IMR-90 (cell line): ENCODE results near the gene F2RL1. TPM values are rescaled to one million over a fixed set of nuclear protein-coding genes. Genes with fewer than 3 reads are reported as not detected.

ENCODE experiments used
- ATAC-seq: fragments of 200-7000 bp; cut with Tn5 transposase; 2 replicates; pipeline ENCODE4 v1.9.1; 2020; ENCODE audit warnings: low read depth, mild to moderate bottlenecking, moderate library complexity
- BruUV-seq: library from RNA; stranded (reverse); fragments of 400-500 nt; replicated peaks from 2 replicates; lab custom pipeline; 2021; lab: Mats Ljungman, UMichigan
- CTCF ChIA-PET: fragments of 300-600 bp; formaldehyde crosslinking; extraction: SDS; loops from one replicate; lab custom pipeline; 2021; ENCODE audit warnings: antibody characterized with exemption; lab: Yijun Ruan, JAX
- POLR2A ChIA-PET: fragments of 300-600 bp; sonication (Branson Sonifier 250); formaldehyde crosslinking; loops from one replicate; lab custom pipeline; 2022; ENCODE audit warnings: antibody characterized with exemption; ENCODE audit not compliant: unreplicated experiment; lab: Charles Lee
- DNase-seq: peaks from one replicate; pipeline ENCODE4 v3.0.0; 2013
- H2AFZ ChIP-seq: replicated peaks from 2 replicates; pipeline ENCODE3; 2013; ENCODE audit warnings: low read length, mild to moderate bottlenecking; ENCODE audit not compliant: poor library complexity
- H2AK5ac ChIP-seq: 2 replicates; pipeline ENCODE4 v1.6.1; 2013; ENCODE audit warnings: low read depth, low read length, inconsistent platforms
- H2AK9ac ChIP-seq: replicated peaks from 2 replicates; pipeline ENCODE3; 2013; ENCODE audit warnings: mild to moderate bottlenecking, low read depth, low read length, moderate library complexity; ENCODE audit not compliant: poor library complexity
- H2BK120ac ChIP-seq: 2 replicates; pipeline ENCODE4 v1.6.1; 2013; ENCODE audit warnings: low read depth, low read length, inconsistent platforms
- H2BK15ac ChIP-seq: 3 replicates; pipeline ENCODE4 v1.6.1; 2013; ENCODE audit warnings: low read depth, low read length, inconsistent platforms
- H2BK20ac ChIP-seq: 2 replicates; pipeline ENCODE4 v1.6.1; 2013; ENCODE audit warnings: low read depth, mild to moderate bottlenecking, inconsistent platforms, low read length, moderate library complexity
- H2BK5ac ChIP-seq: 2 replicates; pipeline ENCODE4 v1.6.1; 2013; ENCODE audit warnings: mild to moderate bottlenecking, low read depth, low read length, inconsistent platforms; ENCODE audit not compliant: poor library complexity, severe bottlenecking
- H3K14ac ChIP-seq: replicated peaks from 2 replicates; pipeline ENCODE4 v1.6.1; 2013; ENCODE audit warnings: low read depth, low read length, inconsistent platforms
- H3K18ac ChIP-seq: 2 replicates; pipeline ENCODE4 v1.6.1; 2013; ENCODE audit warnings: low read depth, low read length, control low read depth
- H3K23ac ChIP-seq: 2 replicates; pipeline ENCODE4 v1.6.1; 2013; ENCODE audit warnings: low read depth, low read length, inconsistent platforms
- H3K27ac ChIP-seq: 2 replicates; pipeline ENCODE4 v1.5.1; 2013; ENCODE audit warnings: mild to moderate bottlenecking, control low read depth, low read length; ENCODE audit not compliant: insufficient read depth
- H3K27me3 ChIP-seq: 2 replicates; pipeline ENCODE4 v1.6.1; 2013; ENCODE audit warnings: low read length; ENCODE audit not compliant: control insufficient read depth, insufficient read depth
- H3K36me3 ChIP-seq: 2 replicates; pipeline ENCODE4 v1.6.1; 2013; ENCODE audit warnings: low read length, mixed read lengths; ENCODE audit not compliant: control insufficient read depth, insufficient read depth
- H3K4ac ChIP-seq: 2 replicates; pipeline ENCODE4 v1.6.1; 2013; ENCODE audit warnings: low read depth, low read length, inconsistent platforms
- H3K4me1 ChIP-seq: 2 replicates; pipeline ENCODE4 v1.6.1; 2013; ENCODE audit warnings: low read length, mixed read lengths; ENCODE audit not compliant: control insufficient read depth, insufficient read depth
- H3K4me2 ChIP-seq: 2 replicates; pipeline ENCODE4 v1.6.1; 2013; ENCODE audit warnings: low read depth, mild to moderate bottlenecking, control low read depth, low read length, moderate library complexity
- H3K4me3 ChIP-seq: 2 replicates; pipeline ENCODE4 v1.5.1; 2013; ENCODE audit warnings: low read depth, mild to moderate bottlenecking, control low read depth, low read length, moderate library complexity; ENCODE audit not compliant: insufficient read depth
- H3K56ac ChIP-seq: 2 replicates; pipeline ENCODE4 v1.6.1; 2013; ENCODE audit warnings: low read length, inconsistent platforms; ENCODE audit not compliant: insufficient read depth; ENCODE audit errors: extremely low read depth
- H3K79me1 ChIP-seq, 2 experiments: 2 replicates each; pipeline ENCODE4 v1.6.1; 2013; ENCODE audit warnings: low read length in 2 of 2, inconsistent platforms in 1 of 2, low read depth in 1 of 2
- H3K9ac ChIP-seq: 2 replicates; pipeline ENCODE4 v1.6.1; 2013; ENCODE audit warnings: low read depth, low read length, control low read depth
- H3K9me1 ChIP-seq: 2 replicates; pipeline ENCODE4 v1.6.1; 2013; ENCODE audit warnings: low read length, inconsistent platforms; ENCODE audit not compliant: insufficient read depth
- H3K9me3 ChIP-seq: 2 replicates; pipeline ENCODE4 v1.6.1; 2013; ENCODE audit warnings: low read length; ENCODE audit not compliant: control insufficient read depth, insufficient read depth
- H4K20me1 ChIP-seq: 2 replicates; pipeline ENCODE4 v1.6.1; 2013; ENCODE audit warnings: low read length, inconsistent platforms; ENCODE audit not compliant: insufficient read depth
- H4K5ac ChIP-seq: 2 replicates; pipeline ENCODE4 v1.6.1; 2013; ENCODE audit warnings: mild to moderate bottlenecking, low read depth, low read length, control low read depth
- H4K8ac ChIP-seq, 2 experiments: 2 replicates each; pipeline ENCODE4 v1.6.1; 2013; ENCODE audit warnings: low read depth in 2 of 2, low read length in 2 of 2, control low read depth in 1 of 2, inconsistent platforms in 1 of 2
- H4K91ac ChIP-seq: 2 replicates; pipeline ENCODE4 v1.6.1; 2013; ENCODE audit warnings: low read depth, low read length, inconsistent platforms; ENCODE audit not compliant: insufficient read depth
- CEBPB ChIP-seq: IDR thresholded peaks from 2 replicates; pipeline ENCODE4 v1.6.1; 2012; ENCODE audit warnings: low read depth, low read length, improper control_type of control experiment
- CHD1 ChIP-seq: IDR thresholded peaks from 2 replicates; pipeline ENCODE4 v1.6.1; 2012; ENCODE audit warnings: low read depth, low read length, improper control_type of control experiment
- CTCF ChIP-seq: conservative IDR thresholded peaks from 2 replicates; pipeline ENCODE4 v1.5.1; 2012; ENCODE audit warnings: mild to moderate bottlenecking, low read depth, low read length, improper control_type of control experiment
- ELK1 ChIP-seq: fragments of 150-350 bp; IDR thresholded peaks from 2 replicates; pipeline ENCODE4 v1.6.1; 2016; ENCODE audit warnings: low read depth, mild to moderate bottlenecking, low read length, moderate library complexity, borderline replicate concordance
- FOS ChIP-seq: fragments of 150-350 bp; IDR thresholded peaks from 2 replicates; pipeline ENCODE4 v1.6.1; 2016; ENCODE audit warnings: low read depth, low read length
- MAFK ChIP-seq: IDR thresholded peaks from 2 replicates; pipeline ENCODE4 v1.6.1; 2012; ENCODE audit warnings: low read depth, low read length, improper control_type of control experiment
- MAZ ChIP-seq: IDR thresholded peaks from 2 replicates; pipeline ENCODE4 v1.6.1; 2012; ENCODE audit warnings: low read depth, mild to moderate bottlenecking, low read length, improper control_type of control experiment, moderate library complexity, borderline replicate concordance
- MXI1 ChIP-seq: IDR thresholded peaks from 2 replicates; pipeline ENCODE4 v1.6.1; 2012; ENCODE audit warnings: low read depth, mild to moderate bottlenecking, low read length, moderate library complexity, borderline replicate concordance
- NFE2L2 ChIP-seq: fragments of 150-350 bp; IDR thresholded peaks from 2 replicates; pipeline ENCODE4 v1.6.1; 2016; ENCODE audit warnings: low read depth, mild to moderate bottlenecking, low read length
- RAD21 ChIP-seq: IDR thresholded peaks from 2 replicates; pipeline ENCODE4 v1.6.1; 2012; ENCODE audit warnings: low read length, improper control_type of control experiment
- RFX5 ChIP-seq: IDR thresholded peaks from 2 replicates; pipeline ENCODE4 v1.8.0; 2012; ENCODE audit warnings: low read depth, mild to moderate bottlenecking, low read length, moderate library complexity
- SMC3 ChIP-seq: fragments of 150-350 bp; IDR thresholded peaks from 2 replicates; pipeline ENCODE4 v1.6.1; 2016; ENCODE audit warnings: low read depth, mild to moderate bottlenecking, antibody characterized with exemption, low read length, moderate library complexity
- WGBS, 2 experiments: methylation state at CpG; one replicate each; pipeline versions ENCODE4 v1.1.5 to v1.1.7; 2013; ENCODE audit warnings: missing lambda C conversion rate in 2 of 2; ENCODE audit not compliant: insufficient read length in 1 of 2; ENCODE audit errors: extremely low coverage in 2 of 2; 5-methylcytosine and 5-hydroxymethylcytosine counted together
- dilution Hi-C: fragments of 300-500 bp; cut with HindIII; formaldehyde crosslinking; loops from one replicate; pipeline ENCODE4 v1.14.3; 2018; ENCODE audit warnings: low sequenced_read_pairs; ENCODE audit not compliant: unreplicated experiment
- in situ Hi-C: fragments of 300-500 bp; cut with MboI; formaldehyde crosslinking; loops from 3 replicates; pipeline ENCODE4 v1.14.3; 2019; ENCODE audit warnings: low sequenced_read_pairs, inconsistent platforms, mixed read lengths
- intact Hi-C: fragments of 100-400 bp; cut with micrococcal nuclease; formaldehyde crosslinking; loops from 2 replicates; pipeline ENCODE4 v1.10.0; 2022
- polyA plus RNA-seq, 3 experiments: library from polyadenylated mRNA; depleted of rRNA; stranded (reverse); fragments of >200 nt; gene quantifications; 2 replicates each; pipeline ENCODE4 v1.2.3, GENCODE V29; 2012; ENCODE audit warnings: low replicate concordance in 1 of 3
- total RNA-seq: library from RNA; depleted of rRNA; stranded (reverse); fragments of >200 nt; gene quantifications from 2 replicates; pipeline ENCODE4 v1.2.3, GENCODE V29; 2012

The F2RL1 gene
- total and polyA plus RNA-seq, 2 of the 4 experiments (the other 2 are of a cell fraction) = 5.6 to 12.4 TPM

- WGBS, 2 experiments = 83% methylated on average over 1 of the region's 5 CpGs; no CpG with 5 or more reads in 1 of the 2 experiments
- dilution Hi-C loops = no loop called here
- in situ Hi-C loops = loop anchor here (5.0 kb wide), 1 partner anchor 174 kb away; no protein-coding TSS in a partner anchor
Observed at GRCh38 chr5:76775921-76776320, 42.9 kb upstream of the F2RL1 start.

More at GRCh38 chr5:76775921-76776320, 42.9 kb upstream of the F2RL1 start:
- TF ChIP-seq FOS (no peak), NFE2L2 (no peak), ELK1 (no peak), RFX5 (no peak), RAD21 (no peak), CEBPB (no peak), MAZ (no peak), CTCF (no peak), SMC3 (no peak), CHD1 (no peak), MXI1 (no peak), MAFK (no peak)
- CTCF ChIA-PET = interaction anchor here (1.1 kb wide), 1 partner anchor 174 kb away, joined by 4 read pairs; no protein-coding TSS in a partner anchor
- no peaks in the 10 kb centered on the region for H4K20me1 ChIP-seq
- H4K91ac ChIP-seq = 0 out of 2 replicates have a peak overlapping the region, but pooled peaks have one; percentile 4
- H3K4me2 ChIP-seq = no peak overlapping the region
- H3K18ac ChIP-seq = no peak overlapping the region
- no peaks in the 10 kb centered on the region for H3K79me1 ChIP-seq
- H3K4ac ChIP-seq = no peak overlapping the region
- H2AK9ac ChIP-seq = no peak overlapping the region
- no peak overlapping the region for H3K56ac ChIP-seq
- ATAC-seq (no peak), DNase-seq (no peak)
- H3K36me3 ChIP-seq = no peaks in the 10 kb centered on the region
- H3K4me1 ChIP-seq = peaks cover 6% of the 10 kb centered on the region
- H2AFZ ChIP-seq = no peak overlapping the region
- POLR2A ChIA-PET = no interaction called here
- H2BK120ac ChIP-seq = peak overlapping the region; percentile 42; the same call in 1 of the 2 replicates
- H3K23ac ChIP-seq = no peak overlapping the region
- H3K4me3 ChIP-seq = no peak overlapping the region
- H3K9ac ChIP-seq = no peak overlapping the region
- BruUV-seq = no TSS peak
- no peak overlapping the region for H2BK5ac ChIP-seq
- 0 out of 2 replicates have a peak, but pooled peaks cover 4% of the 10 kb centered on the region for H3K9me1 ChIP-seq
- H2BK20ac ChIP-seq = 0 out of 2 replicates have a peak overlapping the region, but pooled peaks have one; percentile 70
- H3K9me3 ChIP-seq = no peaks in the 10 kb centered on the region
- H4K5ac ChIP-seq = no peak overlapping the region
- no peak overlapping the region for H2BK15ac ChIP-seq
- no peak overlapping the region for H3K14ac ChIP-seq
- intact Hi-C loops = loop anchor here (10.0 kb wide), 1 partner anchor 371 kb away; the partner anchor contains the start of gene IQGAP2
- no peak overlapping the region for H2AK5ac ChIP-seq
- no peak overlapping the region for H4K8ac ChIP-seq
- no peak overlapping the region for H3K27ac ChIP-seq
- no peaks in the 10 kb centered on the region for H3K27me3 ChIP-seq
